ENCODE data around the gene SETBP1. TPM values are rescaled to one million over a fixed set of nuclear protein-coding genes. Genes with fewer than 3 reads are reported as not detected.

SETBP1 gene
- total and polyA plus RNA-seq, 2 of the 8 experiments (the other 6 are each of a cell fraction or from before 2014, with no cell fraction given), result 2.0 to 6.5 TPM

GRCh38 chr18:44912740-44913478 is 232.2 kb downstream of the SETBP1 start:
- no peak overlapping the region for H2BK5ac ChIP-seq (ENCODE audit: low read depth, low read length)
- no peak overlapping the region for H4K5ac ChIP-seq (ENCODE audit: insufficient read length, low read depth, low read length)
- POLR2A ChIA-PET (ENCODE audit: partially characterized antibody), result interaction anchor here (0.6 kb wide), 1 partner anchor 1100 kb away, joined by 3 read pairs; no protein-coding TSS in a partner anchor
- no peaks in the 10 kb centered on the region for H3K79me1 ChIP-seq (ENCODE audit: low read depth, low read length)
- DNase-seq (ENCODE audit: low read depth in 1 of 2, low spot score in 2 of 2) (no peak), FAIRE-seq (no peak)
- H3K4ac ChIP-seq (replicated peaks; ENCODE audit: insufficient read length, low read depth, low read length), result no peak overlapping the region
- H2BK12ac ChIP-seq (ENCODE audit: low read depth, low read length), result no peak overlapping the region
- no peak overlapping the region for H3K23ac ChIP-seq (ENCODE audit: insufficient read length)
- no peak overlapping the region for H4K8ac ChIP-seq (ENCODE audit: extremely low read depth, insufficient read depth, low read length)
- no peak overlapping the region for H3K9ac ChIP-seq (replicated peaks in 1 of 4; ENCODE audit: extremely low read depth in 1 of 4, low read depth in 3 of 4, low read length in 3 of 4)
- no peak overlapping the region for H2AFZ ChIP-seq (ENCODE audit: low read length)
- H3K18ac ChIP-seq (ENCODE audit: extremely low read depth, low read length), result no peak overlapping the region
- H4K20me1 ChIP-seq (replicated peaks in 1 of 2; ENCODE audit: control insufficient read depth in 1 of 2, insufficient read depth in 2 of 2, low read length in 2 of 2), result no peaks in the 10 kb centered on the region
- H3K4me2 ChIP-seq (ENCODE audit: insufficient read depth in 1 of 2, low read depth in 2 of 2, low read length in 2 of 2), result no peak overlapping the region
- TF ChIP-seq YY1 (IDR thresholded peaks at IDR 0.05; ENCODE audit: low read depth, low read length) (no peak), SIX5 (IDR thresholded peaks at IDR 0.05; ENCODE audit: low read depth, low read length) (no peak), NANOG (IDR thresholded peaks at IDR 0.05; ENCODE audit: insufficient read depth, low read depth, low read length, poor library complexity, severe bottlenecking) (no peak), RNF2 (IDR thresholded peaks at IDR 0.05; ENCODE audit: borderline replicate concordance, low read depth, low read length, missing control alignments, poor library complexity, severe bottlenecking) (no peak), NRF1 (IDR thresholded peaks at IDR 0.05; ENCODE audit: low read depth, low read length) (no peak), KDM4A (IDR thresholded peaks at IDR 0.05; ENCODE audit: low read depth, low read length, severe bottlenecking) (no peak), BACH1 (IDR thresholded peaks at IDR 0.05; ENCODE audit: low read length) (no peak), ZNF274 (IDR thresholded peaks at IDR 0.05; ENCODE audit: borderline replicate concordance, extremely low read depth, low read length) (no peak), TAF7 (optimal IDR thresholded peaks at IDR 0.05; ENCODE audit: borderline replicate concordance, low read depth, low read length) (no peak), ASH2L (IDR thresholded peaks at IDR 0.05; ENCODE audit: low read length) (no peak), TAF1 (IDR thresholded peaks at IDR 0.05; ENCODE audit: low read depth, low read length) (no peak)
- no peak overlapping the region for H3K14ac ChIP-seq (ENCODE audit: insufficient read length)
- no peak overlapping the region for H3K56ac ChIP-seq (replicated peaks; ENCODE audit: insufficient read length, low read depth, low read length)
- no peaks in the 10 kb centered on the region for H3K79me2 ChIP-seq (ENCODE audit: control insufficient read depth in 1 of 2, insufficient read depth in 2 of 2, low read length in 2 of 2)
- H3K36me3 ChIP-seq (ENCODE audit: control insufficient read depth in 2 of 4, insufficient read depth in 4 of 4, low read length in 3 of 4), result no peaks in the 10 kb centered on the region
- H3K9me3 ChIP-seq (ENCODE audit: insufficient read depth in 2 of 2, low read depth in 1 of 2, low read length in 1 of 2), result no peaks in the 10 kb centered on the region
- no peak overlapping the region for H4K91ac ChIP-seq (replicated peaks; ENCODE audit: insufficient read length, low read length)
- no peak overlapping the region for H3K27ac ChIP-seq (ENCODE audit: low read depth, low read length)
- H2BK20ac ChIP-seq (ENCODE audit: low read length), result no peak overlapping the region
- CTCF ChIA-PET (ENCODE audit: partially characterized antibody), result interaction anchor here (0.9 to 2.4 kb wide), 2 partner anchors 9 to 12 kb away, joined by 3 to 10 read pairs; no protein-coding TSS in a partner anchor
- no peak overlapping the region for H2BK15ac ChIP-seq (ENCODE audit: low read length)
- H3K27me3 ChIP-seq (replicated peaks in 1 of 4; ENCODE audit: control insufficient read depth in 3 of 4, extremely low read depth in 1 of 4, insufficient read depth in 3 of 4, low read length in 3 of 4), result peaks cover 0 to 2% (median 0%) of the 10 kb centered on the region in 4 experiments; a peak in 1 of 7 replicates
- no peak overlapping the region for H2AK5ac ChIP-seq (ENCODE audit: low read depth, low read length)
- H3K4me1 ChIP-seq (replicated peaks in 1 of 4; ENCODE audit: control insufficient read depth in 3 of 4, insufficient read depth in 4 of 4, low read length in 3 of 4), result no peaks in the 10 kb centered on the region
- H3K23me2 ChIP-seq (ENCODE audit: low read depth, low read length), result no peaks in the 10 kb centered on the region
- no peak overlapping the region for H2BK120ac ChIP-seq (replicated peaks; ENCODE audit: low read depth, low read length)
- WGBS, 2 experiments (ENCODE audit: extremely low coverage in 1 of 2, insufficient coverage in 1 of 2, insufficient read length in 1 of 2, insufficient replicate concordance in 2 of 2, low coverage in 1 of 2, low lambda C conversion rate in 2 of 2, missing lambda C conversion rate in 1 of 2), result 96% methylated on average over 6 of the region's 6 CpGs; no CpG with 5 or more reads in 1 of the 2 experiments
- H3K4me3 ChIP-seq (ENCODE audit: extremely low read depth in 1 of 4, insufficient read depth in 2 of 4, low read depth in 3 of 4, low read length in 4 of 4), result no peak overlapping the region

Data from H1 (cell line).